DMS153 treated with DMSO at 0.1 percent for 48 hours (cell line): ENCODE data around the gene ATG7.
"Not testable (repeated sequence)": the region's sequence is repeated elsewhere in the genome, so short reads cannot be mapped to it uniquely, and the experiment has no call there.

ENCODE experiments used
- DNase-seq: peaks from one replicate; lab custom pipeline; 2025; ENCODE audit not compliant: unreplicated experiment; lab: John Stamatoyannopoulos, UW

Gene ATG7

GRCh38 chr3:11385891-11386290 is 113.7 kb downstream of the ATG7 start:
- DNase-seq = no peak

- DNase-seq = no peak
Observed at GRCh38 chr3:11386465-11387113, 114.4 kb downstream of the ATG7 start.

- no peak for DNase-seq
Observed at GRCh38 chr3:11389386-11390268, 117.4 kb downstream of the ATG7 start.

GRCh38 chr3:11390411-11391131 is 118.4 kb downstream of the ATG7 start:
- no peak for DNase-seq

- DNase-seq = no peak
Observed at GRCh38 chr3:11391174-11391879, 119.1 kb downstream of the ATG7 start.

- DNase-seq = no peak
Observed at GRCh38 chr3:11392014-11392859, 120.0 kb downstream of the ATG7 start.

GRCh38 chr3:11392860-11393114 is 120.6 kb downstream of the ATG7 start:
- no peak for DNase-seq

- DNase-seq = no peak
Observed at GRCh38 chr3:11393401-11393800, 121.2 kb downstream of the ATG7 start.

- no peak for DNase-seq
Observed at GRCh38 chr3:11394392-11394791, 122.2 kb downstream of the ATG7 start.

GRCh38 chr3:11400213-11400612 is 128.0 kb downstream of the ATG7 start:
- DNase-seq = no peak

GRCh38 chr3:11401434-11401833 is 129.2 kb downstream of the ATG7 start:
- no peak for DNase-seq

- no peak for DNase-seq
Observed at GRCh38 chr3:11405323-11405722, 133.1 kb downstream of the ATG7 start.

- DNase-seq = no peak
Observed at GRCh38 chr3:11407644-11408043, 135.4 kb downstream of the ATG7 start.

GRCh38 chr3:11408324-11408859 is 136.2 kb downstream of the ATG7 start:
- not testable (repeated sequence) for DNase-seq

- no peak for DNase-seq
Observed at GRCh38 chr3:11410564-11410963, 138.4 kb downstream of the ATG7 start.

GRCh38 chr3:11411956-11412355 is 139.8 kb downstream of the ATG7 start:
- no peak for DNase-seq

GRCh38 chr3:11413071-11413470 is 140.9 kb downstream of the ATG7 start:
- no peak for DNase-seq

GRCh38 chr3:11415099-11415498 is 142.9 kb downstream of the ATG7 start:
- no peak for DNase-seq

GRCh38 chr3:11420066-11420465 is 147.9 kb downstream of the ATG7 start:
- DNase-seq = no peak

GRCh38 chr3:11422291-11422690 is 150.1 kb downstream of the ATG7 start:
- DNase-seq = no peak
